Bone marrow (tissue), 2 donors: ENCODE results near the gene RALGPS1.

ENCODE experiments used
- DNase-seq, 2 donors: peaks; one replicate each; lab custom pipeline; 2025; lab: John Stamatoyannopoulos, UW

The RALGPS1 gene

GRCh38 chr9:127187231-127187956 lies 272.8 kb downstream of the RALGPS1 start:
- DNase-seq: no peak

GRCh38 chr9:127188396-127188795 lies 273.8 kb downstream of the RALGPS1 start:
- no peak for DNase-seq

GRCh38 chr9:127189628-127190027 lies 275.0 kb downstream of the RALGPS1 start:
- no peak for DNase-seq

- DNase-seq: no peak
These were observed 278.2 kb downstream of the RALGPS1 start for GRCh38 chr9:127192744-127193143.

GRCh38 chr9:127193483-127193882 lies 278.9 kb downstream of the RALGPS1 start:
- no peak for DNase-seq

- DNase-seq: no peak
These were observed 280.5 kb downstream of the RALGPS1 start for GRCh38 chr9:127194881-127195713.

GRCh38 chr9:127195976-127196825 lies 281.6 kb downstream of the RALGPS1 start:
- no peak for DNase-seq

- no peak for DNase-seq
These were observed 282.2 kb downstream of the RALGPS1 start for GRCh38 chr9:127196826-127197145.

- no peak for DNase-seq
These were observed 282.7 kb downstream of the RALGPS1 start for GRCh38 chr9:127197186-127197860.

- no peak for DNase-seq
These were observed 283.4 kb downstream of the RALGPS1 start for GRCh38 chr9:127197861-127198430.

GRCh38 chr9:127198587-127198986 lies 284.0 kb downstream of the RALGPS1 start:
- no peak for DNase-seq

GRCh38 chr9:127199001-127199791 lies 284.6 kb downstream of the RALGPS1 start:
- DNase-seq: peak; percentile 42 to 44

- DNase-seq: no peak
These were observed 285.7 kb downstream of the RALGPS1 start for GRCh38 chr9:127200106-127200862.

- DNase-seq: no peak
These were observed 286.5 kb downstream of the RALGPS1 start for GRCh38 chr9:127201071-127201541.

GRCh38 chr9:127201731-127202130 lies 287.1 kb downstream of the RALGPS1 start:
- DNase-seq: no peak

- no peak for DNase-seq
These were observed 288.0 kb downstream of the RALGPS1 start for GRCh38 chr9:127202461-127203169.

GRCh38 chr9:127203681-127204327 lies 289.2 kb downstream of the RALGPS1 start:
- DNase-seq: no peak

- no peak for DNase-seq
These were observed 290.3 kb downstream of the RALGPS1 start for GRCh38 chr9:127204771-127205470.
